Mucosa of gallbladder (tissue), 1 donor: ENCODE results near the gene ZNF518A. TPM values are rescaled to one million over a fixed set of nuclear protein-coding genes. Genes with fewer than 3 reads are reported as not detected.

Source experiments
- total RNA-seq: library from RNA; stranded (reverse); gene quantifications from one replicate; pipeline ENCODE4 v1.2.1, GENCODE V29; 2021
- donor health status: DM: no; HTN: no; CAD: no.

The ZNF518A gene
- total RNA-seq, 1 donor from 2014 or later: 21.6 TPM

Other genes starting within 250 kb of the ZNF518A start
- gene CC2D2B, start 222.3 kb upstream of the ZNF518A start, total RNA-seq: 2.9 TPM
- gene CCNJ, start 86.7 kb upstream of the ZNF518A start, total RNA-seq: 4.7 TPM
- gene BLNK, start 141.3 kb downstream of the ZNF518A start, total RNA-seq: 43.9 TPM
- not detected for gene DNTT, start 174.1 kb downstream of the ZNF518A start, total RNA-seq
- gene OPALIN, start 228.7 kb downstream of the ZNF518A start, total RNA-seq: not detected